Tibial nerve (tissue), 4 donors: ENCODE data around the gene PSMB3. TPM values are rescaled to one million over a fixed set of nuclear protein-coding genes. Genes with fewer than 3 reads are reported as not detected.

Experiments used
- DNase-seq, 2 donors: peaks; one replicate each; pipeline ENCODE4 v3.0.0-alpha.2; 2019; ENCODE audit warnings: low spot score in 2 of 2
- H3K27ac ChIP-seq, 4 donors: fragments of 200-600 bp; sonication (generic) in 3 of 4; one replicate each; pipeline ENCODE4 v1.5.1; 2017 to 2019; ENCODE audit warnings: mild to moderate bottlenecking in 1 of 4
- H3K27me3 ChIP-seq, 2 donors: fragments of 200-600 bp; sonication (generic) in 1 of 2; one replicate each; pipeline versions ENCODE4 v1.5.1 to v1.6.0; 2017 to 2019
- H3K36me3 ChIP-seq, 3 donors: fragments of 200-600 bp; sonication (generic); one replicate each; pipeline ENCODE4 v1.5.1; 2018 to 2019
- H3K4me1 ChIP-seq, 4 donors: fragments of 200-600 bp; sonication (generic) in 3 of 4; one replicate each; pipeline ENCODE4 v1.5.1; 2017 to 2019
- H3K4me3 ChIP-seq, 4 donors: fragments of 200-600 bp; sonication (generic) in 3 of 4; one replicate each; pipeline ENCODE4 v1.5.1; 2017 to 2019; ENCODE audit warnings: mild to moderate bottlenecking in 1 of 4, moderate library complexity in 1 of 4
- H3K9me3 ChIP-seq, 4 donors: fragments of 200-600 bp; sonication (generic) in 3 of 4; one replicate each; pipeline ENCODE4 v1.5.1; 2017 to 2019
- CTCF ChIP-seq, 5 experiments: fragments of 200-600 bp in 3 of 5; fragments of 450-650 bp in 2 of 5; sonication (generic) in 3 of 5; IDR thresholded peaks; one replicate each; pipeline ENCODE4 v1.5.1; 2016 to 2019; ENCODE audit warnings: antibody characterized with exemption in 5 of 5, mild to moderate bottlenecking in 3 of 5, moderate library complexity in 2 of 5
- EP300 ChIP-seq, 2 donors: sonication (generic); formaldehyde crosslinking; IDR thresholded peaks; one replicate each; pipeline ENCODE4 v1.6.1; 2017; ENCODE audit warnings: antibody characterized with exemption in 2 of 2, mild to moderate bottlenecking in 1 of 2
- POLR2A ChIP-seq, 2 donors: fragments of 450-650 bp; IDR thresholded peaks; one replicate each; pipeline ENCODE4 v1.6.1; 2017; ENCODE audit warnings: antibody characterized with exemption in 2 of 2, mild to moderate bottlenecking in 2 of 2, moderate library complexity in 2 of 2
- WGBS, 2 donors: methylation state at CpG; one replicate each; pipeline ENCODE4 v1.1.5; 2018; 5-methylcytosine and 5-hydroxymethylcytosine counted together
- total RNA-seq, 4 donors: library from RNA; depleted of rRNA; stranded (reverse); fragments of >200 nt; gene quantifications; one replicate each; pipeline ENCODE4 v1.1.0, GENCODE V29; 2016

The PSMB3 gene
- total RNA-seq, 4 donors from 2014 or later: 88.8 to 146 (median 141) TPM

GRCh38 chr17:38745545-38745944, 7.0 kb upstream of the PSMB3 start:
- peak in 1 of 2 donors; percentile 31 for DNase-seq
- Histone ChIP-seq H3K27me3 (peaks cover 0 to 3% of the 10 kb centered on the region in 2 donors), H3K4me3 (no peak overlapping the region), H3K27ac (peak overlapping the region in 2 of 4 donors; percentile 91), H3K4me1 (peaks cover 0 to 84% (median 52%) of the 10 kb centered on the region in 4 donors), H3K36me3 (peaks cover 0 to 3% (median 0%) of the 10 kb centered on the region in 3 donors), H3K9me3 (no peaks in the 10 kb centered on the region)
- WGBS, 2 donors: 28 to 53% methylated on average over 4 of the region's 4 CpGs
- TF ChIP-seq POLR2A (IDR thresholded peaks at IDR 0.05) (no peak), EP300 (IDR thresholded peaks at IDR 0.05) (no peak), CTCF (IDR thresholded peaks at IDR 0.05) (no peak)

GRCh38 chr17:38746004-38746848, 6.3 kb upstream of the PSMB3 start:
- peaks cover 0 to 84% (median 58%) of the 10 kb centered on the region in 4 donors for H3K4me1 ChIP-seq

GRCh38 chr17:38746849-38747462, 5.6 kb upstream of the PSMB3 start:
- Histone ChIP-seq H3K27ac (peak overlapping the region; percentile 57 to 91 (median 87)), H3K36me3 (peaks cover 0 to 3% (median 0%) of the 10 kb centered on the region in 3 donors), H3K4me3 (peak overlapping the region; percentile 50 to 95 (median 80)), H3K4me1 (peaks cover 0 to 81% (median 57%) of the 10 kb centered on the region in 4 donors), H3K27me3 (peaks cover 0 to 3% of the 10 kb centered on the region in 2 donors), H3K9me3 (no peaks in the 10 kb centered on the region)
- TF ChIP-seq POLR2A (IDR thresholded peaks at IDR 0.05): no peak
- no peak for TF ChIP-seq CTCF (IDR thresholded peaks at IDR 0.05)
- no peak for TF ChIP-seq EP300 (IDR thresholded peaks at IDR 0.05)
- no peak for DNase-seq
- 3 to 4% methylated on average over 21 of the region's 21 CpGs for WGBS, 2 donors

More at GRCh38 chr17:38746004-38746848, 6.3 kb upstream of the PSMB3 start:
- WGBS, 2 donors: 29 to 38% methylated on average over 8 of the region's 8 CpGs
- no peak for TF ChIP-seq CTCF (IDR thresholded peaks at IDR 0.05)
- TF ChIP-seq EP300 (IDR thresholded peaks at IDR 0.05): no peak
- no peak for TF ChIP-seq POLR2A (IDR thresholded peaks at IDR 0.05)
- H3K27me3 ChIP-seq: peaks cover 0 to 3% of the 10 kb centered on the region in 2 donors
- peak overlapping the region in 3 of 4 donors; percentile 83 to 91 (median 91) for H3K27ac ChIP-seq
- H3K9me3 ChIP-seq: no peaks in the 10 kb centered on the region
- DNase-seq: no peak
- peaks cover 0 to 3% (median 0%) of the 10 kb centered on the region in 3 donors for H3K36me3 ChIP-seq
- peak overlapping the region in 3 of 4 donors; percentile 50 to 80 (median 79) for H3K4me3 ChIP-seq

- DNase-seq: peak in 1 of 2 donors; percentile 21
- no peaks in the 10 kb centered on the region for H3K9me3 ChIP-seq
- peak overlapping the region; percentile 50 to 95 (median 80) for H3K4me3 ChIP-seq
- WGBS, 2 donors: 1% methylated on average over 38 to 42 of the region's 64 CpGs
- TF ChIP-seq CTCF (IDR thresholded peaks at IDR 0.05) (peak in 1 of 5 experiments; percentile 20), POLR2A (IDR thresholded peaks at IDR 0.05) (no peak), EP300 (IDR thresholded peaks at IDR 0.05) (peak in 1 of 2 donors; percentile 5)
- H3K36me3 ChIP-seq: peaks cover 0 to 3% (median 0%) of the 10 kb centered on the region in 3 donors
- H3K27me3 ChIP-seq: peaks cover 0 to 3% of the 10 kb centered on the region in 2 donors
- peak overlapping the region; percentile 57 to 91 (median 87) for H3K27ac ChIP-seq
- peaks cover 0 to 74% (median 52%) of the 10 kb centered on the region in 4 donors for H3K4me1 ChIP-seq
These were observed 4.9 kb upstream of the PSMB3 start for GRCh38 chr17:38747463-38748148.
